NCI-H2107 treated with DMSO at 0.1 percent for 48 hours (cell line): ENCODE data around the gene FOXP1.

Experiments
- DNase-seq: peaks from one replicate; lab custom pipeline; 2025; ENCODE audit not compliant: unreplicated experiment; lab: John Stamatoyannopoulos, UW

Gene FOXP1

GRCh38 chr3:71139496-71139895 lies 444.0 kb downstream of the FOXP1 start:
- DNase-seq, result no peak

- DNase-seq, result no peak
Measured at GRCh38 chr3:71138410-71138809, 445.1 kb downstream of the FOXP1 start.

- DNase-seq, result no peak
Measured at GRCh38 chr3:71136276-71136675, 447.3 kb downstream of the FOXP1 start.

- DNase-seq, result no peak
Measured at GRCh38 chr3:71135373-71136088, 448.0 kb downstream of the FOXP1 start.

- no peak for DNase-seq
Measured at GRCh38 chr3:71134521-71134920, 449.0 kb downstream of the FOXP1 start.

GRCh38 chr3:71133865-71134264 lies 449.7 kb downstream of the FOXP1 start:
- DNase-seq, result no peak

GRCh38 chr3:71132995-71133730 lies 450.4 kb downstream of the FOXP1 start:
- no peak for DNase-seq

GRCh38 chr3:71131375-71132314 lies 451.9 kb downstream of the FOXP1 start:
- DNase-seq, result no peak

GRCh38 chr3:71130471-71131374 lies 452.8 kb downstream of the FOXP1 start:
- DNase-seq, result peak; percentile 50

GRCh38 chr3:71129611-71130431 lies 453.7 kb downstream of the FOXP1 start:
- DNase-seq, result peak; percentile 31

- no peak for DNase-seq
Measured at GRCh38 chr3:71128961-71129360, 454.6 kb downstream of the FOXP1 start.

GRCh38 chr3:71127844-71128243 lies 455.7 kb downstream of the FOXP1 start:
- DNase-seq, result no peak

- no peak for DNase-seq
Measured at GRCh38 chr3:71127052-71127831, 456.3 kb downstream of the FOXP1 start.

- no peak for DNase-seq
Measured at GRCh38 chr3:71125738-71126137, 457.8 kb downstream of the FOXP1 start.

GRCh38 chr3:71124048-71124447 lies 459.5 kb downstream of the FOXP1 start:
- no peak for DNase-seq

- no peak for DNase-seq
Measured at GRCh38 chr3:71122641-71123040, 460.9 kb downstream of the FOXP1 start.

- no peak for DNase-seq
Measured at GRCh38 chr3:71121429-71122167, 461.9 kb downstream of the FOXP1 start.

- DNase-seq, result no peak
Measured at GRCh38 chr3:71120012-71120411, 463.5 kb downstream of the FOXP1 start.
